ENCODE results near the gene PLS3. TPM values are rescaled to one million over a fixed set of nuclear protein-coding genes. Genes with fewer than 3 reads are reported as not detected.

PLS3 gene, protein sequence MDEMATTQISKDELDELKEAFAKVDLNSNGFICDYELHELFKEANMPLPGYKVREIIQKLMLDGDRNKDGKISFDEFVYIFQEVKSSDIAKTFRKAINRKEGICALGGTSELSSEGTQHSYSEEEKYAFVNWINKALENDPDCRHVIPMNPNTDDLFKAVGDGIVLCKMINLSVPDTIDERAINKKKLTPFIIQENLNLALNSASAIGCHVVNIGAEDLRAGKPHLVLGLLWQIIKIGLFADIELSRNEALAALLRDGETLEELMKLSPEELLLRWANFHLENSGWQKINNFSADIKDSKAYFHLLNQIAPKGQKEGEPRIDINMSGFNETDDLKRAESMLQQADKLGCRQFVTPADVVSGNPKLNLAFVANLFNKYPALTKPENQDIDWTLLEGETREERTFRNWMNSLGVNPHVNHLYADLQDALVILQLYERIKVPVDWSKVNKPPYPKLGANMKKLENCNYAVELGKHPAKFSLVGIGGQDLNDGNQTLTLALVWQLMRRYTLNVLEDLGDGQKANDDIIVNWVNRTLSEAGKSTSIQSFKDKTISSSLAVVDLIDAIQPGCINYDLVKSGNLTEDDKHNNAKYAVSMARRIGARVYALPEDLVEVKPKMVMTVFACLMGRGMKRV
- total RNA-seq (100 to 1,000 TPM; 186 to 354 TPM), polyA plus RNA-seq (ENCODE audit: insufficient read length in 6 of 6) (100 to 1,000 TPM; 229 to 313 (median 300) TPM)
- long read RNA-seq, donor 1, transcript PLS3-202 (16 exons, 3,280 nt), result major isoform, 12 of 146 reads
- long read RNA-seq, donor 1, partial matches to known transcripts, result 134 of 146 reads
- long read RNA-seq, donor 1, other reads (novel, unspliced or antisense), result 0 of 146 reads
- long read RNA-seq, donor 2, transcript PLS3-202 (16 exons, 3,280 nt), result major isoform, 34 of 164 reads
- long read RNA-seq, donor 2, partial matches to known transcripts, result 129 of 164 reads
- long read RNA-seq, donor 2, other reads (novel, unspliced or antisense), result 0 of 164 reads
- long read RNA-seq, donor 3, transcript PLS3-202 (16 exons, 3,280 nt), result major isoform, 26 of 47 reads
- long read RNA-seq, donor 3, partial matches to known transcripts, result 19 of 47 reads
- long read RNA-seq, donor 3, other reads (novel, unspliced or antisense), result 0 of 47 reads
- long read RNA-seq, donor 4, transcript PLS3-202 (16 exons, 3,280 nt), result major isoform, 31 of 58 reads
- long read RNA-seq, donor 4, partial matches to known transcripts, result 19 of 58 reads
- long read RNA-seq, donor 4, other reads (novel, unspliced or antisense), result 4 of 58 reads
- long read RNA-seq, donor 5, transcript PLS3-202 (16 exons, 3,280 nt), result major isoform, 18 of 119 reads
- long read RNA-seq, donor 5, partial matches to known transcripts, result 101 of 119 reads
- long read RNA-seq, donor 5, other reads (novel, unspliced or antisense), result 0 of 119 reads
- long read RNA-seq, donor 6, transcript PLS3-202 (16 exons, 3,280 nt), result major isoform, 42 of 164 reads
- long read RNA-seq, donor 6, partial matches to known transcripts, result 122 of 164 reads
- long read RNA-seq, donor 6, other reads (novel, unspliced or antisense), result 0 of 164 reads
- long read RNA-seq, donor 7, transcript PLS3-202 (16 exons, 3,280 nt), result major isoform, 26 of 65 reads
- long read RNA-seq, donor 7, partial matches to known transcripts, result 38 of 65 reads
- long read RNA-seq, donor 7, other reads (novel, unspliced or antisense), result 0 of 65 reads
- long read RNA-seq, donor 8, transcript PLS3-202 (16 exons, 3,280 nt), result major isoform, 12 of 58 reads
- long read RNA-seq, donor 8, partial matches to known transcripts, result 46 of 58 reads
- long read RNA-seq, donor 8, other reads (novel, unspliced or antisense), result 0 of 58 reads
- long read RNA-seq, donor 9, result 0 reads
- long read RNA-seq, donor 10, partial matches to known transcripts, result 4 of 6 reads
- long read RNA-seq, donor 10, other reads (novel, unspliced or antisense), result 0 of 6 reads
- long read RNA-seq, donor 11, partial matches to known transcripts, result 18 of 21 reads
- long read RNA-seq, donor 11, other reads (novel, unspliced or antisense), result 0 of 21 reads
- long read RNA-seq, donor 12, transcript PLS3-202 (16 exons, 3,280 nt), result major isoform, 21 of 111 reads
- long read RNA-seq, donor 12, partial matches to known transcripts, result 89 of 111 reads
- long read RNA-seq, donor 12, other reads (novel, unspliced or antisense), result 0 of 111 reads

DNA sequence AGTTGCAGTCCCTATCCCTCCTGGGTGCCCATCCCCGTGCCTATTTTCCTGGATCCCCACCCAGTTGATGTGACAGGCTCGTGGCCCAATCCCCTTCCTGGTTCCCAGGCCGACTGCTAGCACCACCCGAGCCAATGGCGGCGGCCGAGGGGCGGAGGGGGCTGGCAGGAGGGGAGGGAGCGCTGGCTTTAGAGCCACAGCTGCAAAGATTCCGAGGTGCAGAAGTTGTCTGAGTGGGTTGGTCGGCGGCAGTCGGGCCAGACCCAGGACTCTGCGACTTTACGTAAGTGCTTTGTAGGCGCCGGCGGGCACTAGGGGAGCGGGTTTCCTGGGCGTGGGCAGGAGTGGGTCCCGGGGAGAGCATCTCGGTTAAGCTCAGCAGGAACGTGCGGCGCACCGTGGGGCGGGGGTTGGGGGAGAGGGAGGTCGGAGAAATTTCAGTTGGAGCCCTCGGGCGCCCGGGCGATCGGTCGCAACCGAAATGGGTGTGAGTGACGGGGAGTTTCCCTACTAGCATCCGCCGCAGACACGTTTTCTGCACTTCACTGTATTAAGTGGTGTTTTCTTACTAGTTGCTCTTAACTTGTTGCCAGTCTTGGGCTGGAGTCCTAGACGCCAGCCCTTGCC is at the start of gene PLS3:
PLS3 (plus strand) TSS at position 197 of the 627 bp plus-strand sequence. CDS start 49,077 bp downstream, outside the sequence.
- H3K9me3 ChIP-seq, result no peaks in the 10 kb centered on the region
- DNase-seq (peak; percentile 70 to 87 (median 84)), ATAC-seq (peak; percentile 81)
- TF ChIP-seq CTCF (IDR thresholded peaks at IDR 0.05), result no peak
- peaks cover 25 to 49% of the 10 kb centered on the region in 2 donors for H3K27me3 ChIP-seq
- peak within 1 kb of the TSS; percentile 85 to 92 for H3K27ac ChIP-seq
- no peaks in the 10 kb centered on the region for H3K36me3 ChIP-seq
- H3K4me1 ChIP-seq, result no peaks in the 10 kb centered on the region
- intact Hi-C loops (cut with DNase I), result no loop called here
- H3K4me3 ChIP-seq, result peak within 1 kb of the TSS; percentile 34 to 48

DNA sequence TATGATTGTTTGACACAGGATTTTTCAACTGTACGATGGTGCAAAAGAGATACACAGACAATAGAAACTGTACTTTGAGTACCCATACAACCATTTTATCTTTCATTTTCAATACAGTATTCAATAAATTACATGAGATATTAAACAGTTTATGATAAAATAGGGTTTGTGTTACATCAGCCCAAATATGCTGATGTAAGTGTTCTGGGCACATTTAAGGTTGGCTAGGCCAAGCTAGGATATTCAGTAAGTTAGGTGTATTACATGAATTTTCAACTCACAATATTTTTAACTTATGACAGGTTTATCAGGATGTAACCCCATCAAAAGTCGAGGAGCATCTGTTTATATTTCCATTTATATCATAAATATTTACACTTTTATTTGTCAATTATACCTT is 42.9 kb upstream of the PLS3 start:
- TF ChIP-seq CTCF (IDR thresholded peaks at IDR 0.05), result no peak
- no peaks in the 10 kb centered on the region for H3K9me3 ChIP-seq

DNA sequence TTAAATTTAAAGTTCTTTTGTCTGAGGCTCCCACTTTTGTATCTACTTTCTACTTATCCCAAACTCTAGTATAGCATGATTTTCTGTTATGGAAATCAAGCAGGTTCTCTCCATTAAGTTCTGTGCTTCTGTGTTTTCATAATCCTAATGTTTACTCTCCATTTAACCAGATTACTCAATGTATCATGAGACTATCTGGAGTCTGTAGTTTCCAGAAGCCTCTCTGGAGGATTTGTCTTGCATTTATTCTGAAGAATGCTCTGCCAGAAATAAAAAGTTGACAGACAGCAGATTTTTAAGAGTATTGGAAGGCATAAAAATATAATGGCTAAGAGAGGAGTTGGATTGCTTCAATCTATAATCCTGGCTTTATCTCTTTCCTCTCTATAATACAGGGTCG is 39.2 kb upstream of the PLS3 start:
- ATAC-seq (peak; percentile 34), DNase-seq (no peak)
- H3K4me1 ChIP-seq, result no peaks in the 10 kb centered on the region
- H3K27me3 ChIP-seq, result no peaks in the 10 kb centered on the region
- no peak for TF ChIP-seq CTCF (IDR thresholded peaks at IDR 0.05)
- no peaks in the 10 kb centered on the region for H3K36me3 ChIP-seq
- H3K4me3 ChIP-seq, result no peak overlapping the region
- intact Hi-C loops (cut with DNase I), result no loop called here
- no peak overlapping the region for H3K27ac ChIP-seq
- no peaks in the 10 kb centered on the region for H3K9me3 ChIP-seq

More for the DNA sequence above, 42.9 kb upstream of the PLS3 start:
- Histone ChIP-seq H3K36me3 (no peaks in the 10 kb centered on the region), H3K27ac (no peak overlapping the region), H3K27me3 (no peaks in the 10 kb centered on the region), H3K4me3 (no peak overlapping the region), H3K4me1 (no peaks in the 10 kb centered on the region)
- DNase-seq, result no peak
- intact Hi-C loops (cut with DNase I), result no loop called here
- no peak for ATAC-seq

- H3K27me3 ChIP-seq, result no peaks in the 10 kb centered on the region
- no peaks in the 10 kb centered on the region for H3K36me3 ChIP-seq
- H3K27ac ChIP-seq, result no peak overlapping the region
- DNase-seq, result no peak
- no peak for ATAC-seq
- H3K4me1 ChIP-seq, result no peaks in the 10 kb centered on the region
- no peaks in the 10 kb centered on the region for H3K9me3 ChIP-seq
- intact Hi-C loops (cut with DNase I), result no loop called here
- no peak for TF ChIP-seq CTCF (IDR thresholded peaks at IDR 0.05)
- no peak overlapping the region for H3K4me3 ChIP-seq
Observed at GRCh38 chrX:115522952-115523351, 38.0 kb upstream of the PLS3 start.

All from left lung (tissue), 14 donors.